ENCODE measurements around the gene LIX1. TPM values are rescaled to one million over a fixed set of nuclear protein-coding genes. Genes with fewer than 3 reads are reported as not detected.
"Not testable (repeated sequence)": the region's sequence is repeated elsewhere in the genome, so short reads cannot be mapped to it uniquely, and the experiment has no call there.

LIX1 gene
- total RNA-seq, 2 donors from 2014 or later = not detected

DNA sequence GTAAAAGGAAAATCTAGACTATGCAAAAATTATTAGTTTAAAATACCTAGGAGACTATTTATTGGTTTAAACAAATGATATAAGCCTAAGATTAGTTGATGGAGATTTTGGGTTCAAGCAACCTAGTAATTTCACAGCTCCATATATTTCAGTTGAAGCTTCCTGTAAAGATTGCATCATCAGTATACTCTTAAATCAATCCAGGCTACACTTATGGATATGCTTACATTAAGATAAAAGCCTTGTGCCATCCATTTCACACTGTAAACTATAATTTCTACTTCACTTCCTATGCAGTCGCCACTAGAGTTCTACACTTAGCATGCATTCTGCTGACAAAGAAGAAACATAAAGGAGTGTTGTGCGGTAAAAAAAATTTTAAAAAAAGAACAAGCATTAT lies 7.3 kb upstream of the LIX1 start:
- intact Hi-C loops (cut with DNase I) = no loop called here
- DNase-seq (ENCODE audit: low spot score) = no peak

DNA sequence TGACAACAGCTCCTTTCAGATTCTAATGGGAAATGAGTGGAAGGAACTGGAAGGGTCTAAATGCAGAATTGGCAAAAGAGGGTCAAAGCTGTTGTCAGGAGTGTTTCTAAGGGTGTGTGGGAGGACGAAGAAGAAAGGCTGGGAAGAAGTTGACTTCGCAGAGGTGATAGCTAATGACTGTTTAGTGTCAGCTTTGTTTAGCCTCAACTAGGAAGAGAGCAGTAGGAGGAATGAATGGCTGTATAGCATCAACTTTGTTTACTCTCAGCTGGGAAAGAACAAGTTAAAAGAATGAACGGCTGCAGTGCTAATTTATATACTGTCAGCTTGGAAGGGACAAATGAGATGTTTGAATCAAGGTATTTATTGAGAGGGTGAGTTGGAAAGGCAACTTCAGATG lies 5.9 kb upstream of the LIX1 start:
- intact Hi-C loops (cut with DNase I) = no loop called here
- DNase-seq (ENCODE audit: low spot score) = no peak

GRCh38 chr5:97143704-97144103 lies 1.3 kb upstream of the LIX1 start:
- intact Hi-C loops (cut with DNase I) = no loop called here
- no peak for DNase-seq (ENCODE audit: low spot score)

DNA sequence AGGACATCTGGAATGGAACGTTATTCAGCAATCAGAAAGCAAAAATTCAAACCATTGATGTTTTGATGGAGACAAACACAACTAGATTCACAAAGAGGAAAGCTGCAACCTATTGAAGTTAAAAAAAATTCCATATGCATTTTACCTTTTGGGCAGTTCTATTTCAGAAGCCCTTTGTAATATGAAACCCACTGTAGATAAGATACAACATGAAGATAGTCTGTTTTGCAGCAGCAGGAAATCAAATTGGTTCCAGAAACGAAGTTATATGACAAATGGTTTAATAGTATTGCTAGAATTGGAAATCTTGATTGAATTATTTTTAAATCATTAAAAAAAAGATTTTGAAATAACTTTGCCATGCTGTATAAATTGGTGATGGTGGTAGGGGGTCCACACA lies 872 bp downstream of the LIX1 start:
- DNase-seq (ENCODE audit: low spot score) = no peak
- intact Hi-C loops (cut with DNase I) = no loop called here

- intact Hi-C loops (cut with DNase I) = no loop called here
- no peak for DNase-seq (ENCODE audit: low spot score)
Measured at GRCh38 chr5:97141031-97141430, 1.4 kb downstream of the LIX1 start.

- DNase-seq (ENCODE audit: low spot score); intact Hi-C loops (cut with DNase I): not testable (repeated sequence)
Measured at GRCh38 chr5:97140250-97140649, 2.2 kb downstream of the LIX1 start.

GRCh38 chr5:97136475-97136874 lies 5.9 kb downstream of the LIX1 start:
- intact Hi-C loops (cut with DNase I) = no loop called here
- no peak for DNase-seq (ENCODE audit: low spot score)

DNA sequence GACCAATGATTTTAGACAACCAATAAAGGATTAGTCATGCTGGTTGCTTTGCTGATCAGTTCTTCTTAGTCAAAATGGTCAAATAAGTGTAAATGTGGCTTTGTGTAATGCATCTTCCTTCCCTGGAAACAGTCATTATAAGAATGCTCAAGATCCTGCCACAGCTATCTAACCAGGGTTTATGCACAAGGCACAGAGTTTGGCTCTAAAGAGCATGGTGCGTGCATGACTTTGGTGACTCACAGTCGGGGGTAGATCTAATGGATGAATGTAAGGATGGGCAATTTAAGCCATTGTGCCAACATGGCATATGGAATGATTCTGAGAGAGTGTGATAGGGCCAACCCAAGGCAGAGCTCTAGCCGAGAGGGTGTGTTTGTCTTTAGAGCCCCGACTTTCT lies 6.5 kb downstream of the LIX1 start:
- intact Hi-C loops (cut with DNase I) = no loop called here
- no peak for DNase-seq (ENCODE audit: low spot score)

DNA sequence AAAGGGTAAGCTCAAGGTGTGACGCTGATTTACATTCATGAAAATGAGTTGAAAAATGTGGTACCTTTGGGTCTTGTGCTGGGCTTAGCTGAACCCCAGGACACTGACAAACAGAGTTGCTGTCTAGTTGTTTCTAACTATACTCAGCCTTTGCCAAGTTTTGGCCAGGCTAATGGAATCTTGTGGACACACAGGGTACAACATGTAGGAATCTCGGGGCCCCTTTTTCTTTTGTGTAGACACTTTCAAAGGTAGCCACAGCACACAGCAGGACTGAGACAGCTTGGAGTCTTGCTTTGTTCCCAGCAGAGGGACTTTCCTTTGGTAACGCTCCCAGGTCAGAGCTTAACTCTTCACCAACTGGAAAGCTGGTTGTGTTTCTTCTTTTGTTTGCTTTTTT lies 7.8 kb downstream of the LIX1 start:
- intact Hi-C loops (cut with DNase I) = no loop called here
- no peak for DNase-seq (ENCODE audit: low spot score)

- intact Hi-C loops (cut with DNase I) = no loop called here
- no peak for DNase-seq (ENCODE audit: low spot score)
Measured at GRCh38 chr5:97133101-97133500, 9.3 kb downstream of the LIX1 start.

DNA sequence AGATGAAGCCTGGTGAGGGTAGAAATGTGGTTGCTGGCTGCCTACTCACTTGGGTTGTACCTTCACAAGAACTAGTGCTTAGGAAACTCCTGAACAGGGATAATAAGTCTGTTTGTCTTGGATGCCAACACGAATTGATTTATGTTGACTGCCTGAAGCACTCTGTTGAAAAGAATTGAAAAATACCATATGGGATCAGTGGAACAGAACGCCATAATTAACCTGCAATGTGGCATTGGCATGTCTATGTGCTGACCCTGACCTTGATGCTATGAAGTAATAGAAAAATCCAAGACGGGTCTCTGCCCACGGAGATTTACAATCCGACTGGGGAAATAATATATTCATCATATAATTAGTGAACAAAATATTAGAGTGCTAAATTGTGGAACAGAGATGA lies 10.5 kb downstream of the LIX1 start:
- intact Hi-C loops (cut with DNase I) = no loop called here

DNA sequence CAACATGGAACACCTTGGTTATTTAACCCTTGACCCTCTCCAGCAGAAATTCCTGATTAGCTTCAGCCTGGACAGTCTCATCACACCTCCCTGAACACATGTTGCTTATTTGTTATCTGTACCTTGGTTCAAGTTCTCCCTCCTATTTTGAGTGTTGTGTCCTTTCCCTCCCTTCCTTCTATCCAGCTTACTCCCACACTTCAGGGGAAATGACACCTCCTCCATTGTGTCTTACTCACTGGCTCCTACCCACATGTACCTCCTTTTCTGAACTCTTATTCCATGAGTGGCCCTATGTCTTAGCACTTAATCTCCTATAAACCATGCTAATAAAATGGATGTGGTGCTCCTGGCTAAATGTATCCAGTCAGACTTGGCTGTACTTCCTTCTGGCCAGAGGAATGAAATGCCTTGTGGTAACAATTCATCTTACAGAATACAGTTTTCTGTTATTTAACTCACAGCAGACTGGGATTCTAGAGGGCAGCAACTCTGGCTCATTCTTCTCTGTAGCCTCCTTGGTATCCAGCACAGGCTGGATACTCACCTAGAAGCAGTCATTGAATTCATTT lies 11.2 kb downstream of the LIX1 start:
- no peak for DNase-seq (ENCODE audit: low spot score)
- intact Hi-C loops (cut with DNase I) = no loop called here

More for the DNA sequence above, 10.5 kb downstream of the LIX1 start:
- no peak for DNase-seq (ENCODE audit: low spot score)

DNA sequence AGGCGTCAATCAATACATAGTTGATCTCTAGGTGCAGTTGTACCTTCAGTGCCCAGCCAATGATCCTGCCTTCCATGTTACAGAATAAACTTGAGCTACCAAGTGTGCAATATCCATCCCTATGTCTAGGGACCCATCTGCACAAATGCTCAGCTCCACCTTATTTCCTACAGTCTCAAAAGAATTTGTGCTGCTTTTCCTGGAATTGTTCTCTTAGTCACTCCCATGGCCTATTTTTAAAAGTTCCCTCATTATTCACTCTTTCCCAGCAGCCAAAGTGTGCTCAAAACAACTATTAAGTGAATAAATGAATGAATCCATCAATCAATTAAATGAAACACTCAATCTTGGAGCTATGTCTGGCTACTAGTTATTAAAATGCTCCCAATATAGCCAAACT lies 14.7 kb downstream of the LIX1 start:
- intact Hi-C loops (cut with DNase I) = no loop called here
- no peak for DNase-seq (ENCODE audit: low spot score)

DNA sequence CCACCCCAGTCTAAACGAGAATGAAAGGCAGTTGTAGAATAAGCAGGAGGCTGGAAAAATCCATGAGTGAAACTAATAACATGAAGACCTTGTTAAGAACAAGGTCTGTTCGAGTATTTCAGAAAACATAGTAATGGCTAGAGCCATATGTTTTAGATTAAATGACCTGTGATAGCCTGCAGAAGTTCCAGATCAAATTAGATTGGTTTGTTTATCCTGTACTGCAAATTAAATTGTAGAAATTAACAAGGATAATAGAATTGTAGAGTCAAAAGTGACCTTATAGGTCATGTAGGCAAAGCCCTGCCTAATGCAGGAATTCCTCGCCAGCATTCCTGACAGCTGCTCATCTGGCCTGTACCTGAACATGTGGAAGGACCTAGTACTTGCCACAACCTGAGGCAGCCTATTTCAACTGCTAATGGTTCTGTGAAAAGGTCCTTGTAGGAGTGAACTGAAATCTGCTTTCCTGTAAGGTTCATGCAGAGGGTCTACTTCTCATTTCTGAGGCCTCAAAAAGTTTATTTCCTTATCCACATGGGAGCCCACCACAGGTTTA lies 17.2 kb downstream of the LIX1 start:
- intact Hi-C loops (cut with DNase I) = no loop called here
- no peak for DNase-seq (ENCODE audit: low spot score)

DNA sequence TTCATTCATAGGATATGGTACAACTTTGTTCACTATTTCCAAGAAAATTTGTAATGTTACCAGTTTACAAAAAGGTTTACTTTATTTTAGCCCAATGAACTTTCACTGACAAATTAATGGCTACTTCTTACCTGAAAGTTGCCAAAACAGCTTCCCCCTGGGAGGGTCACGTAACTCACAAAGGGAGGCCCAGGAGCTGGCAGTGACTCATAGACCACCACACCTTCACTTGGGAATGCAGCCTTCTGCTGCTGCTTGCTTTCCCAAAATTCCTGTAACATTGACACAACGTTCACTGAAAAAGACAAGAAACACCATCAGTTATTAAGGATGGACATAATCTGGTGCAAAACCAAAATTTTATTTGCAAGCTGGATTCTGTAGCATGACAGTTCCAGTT lies 18.1 kb downstream of the LIX1 start:
- intact Hi-C loops (cut with DNase I) = no loop called here
- DNase-seq (ENCODE audit: low spot score) = no peak

- DNase-seq (ENCODE audit: low spot score) = no peak
- intact Hi-C loops (cut with DNase I) = no loop called here
Measured at GRCh38 chr5:97121848-97122247, 20.6 kb downstream of the LIX1 start.

- DNase-seq (ENCODE audit: low spot score) = no peak
Measured at GRCh38 chr5:97120195-97120594, 22.2 kb downstream of the LIX1 start.

DNA sequence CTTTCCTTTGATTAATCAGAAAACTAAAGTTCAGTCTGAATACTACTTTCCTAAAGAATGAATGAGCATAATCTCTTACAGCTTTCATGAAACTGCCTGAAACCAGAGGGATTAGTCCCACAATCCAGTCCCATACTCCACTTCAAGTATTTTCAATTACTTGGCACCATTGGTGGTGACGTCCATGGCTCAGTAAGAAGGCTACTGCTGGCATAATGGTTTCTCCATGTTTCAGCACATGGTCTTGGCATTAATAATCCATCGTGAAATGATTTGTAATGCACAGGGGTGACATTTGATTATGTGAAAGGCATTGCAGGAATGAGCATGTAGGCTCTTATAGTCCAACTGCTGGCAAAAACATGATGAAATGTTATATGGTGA lies 23.4 kb downstream of the LIX1 start:
- intact Hi-C loops (cut with DNase I) = no loop called here
- DNase-seq (ENCODE audit: low spot score) = no peak

More at GRCh38 chr5:97120195-97120594, 22.2 kb downstream of the LIX1 start:
- intact Hi-C loops (cut with DNase I) = no loop called here

GRCh38 chr5:97118261-97119006 lies 24.0 kb downstream of the LIX1 start:
- DNase-seq (ENCODE audit: low spot score) = no peak
- intact Hi-C loops (cut with DNase I) = no loop called here

DNA sequence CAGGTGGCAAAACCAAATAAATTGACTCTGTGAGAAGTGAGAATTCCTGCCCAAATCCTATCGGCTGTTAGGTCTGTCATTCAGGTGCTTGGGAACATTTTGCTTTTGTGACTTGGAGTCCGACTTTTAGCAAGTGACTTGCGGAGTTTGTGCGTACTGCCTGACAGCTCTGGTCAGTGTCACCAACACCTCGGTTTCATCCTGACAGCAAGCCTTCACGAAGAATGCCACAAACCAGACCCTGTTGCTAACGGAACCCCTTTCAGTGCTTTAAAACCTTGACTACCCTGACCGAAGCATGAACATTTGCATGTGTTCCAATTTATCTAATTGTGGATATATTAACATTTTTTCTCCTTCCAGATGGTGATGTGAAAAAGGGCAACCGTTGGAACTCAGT lies 26.5 kb downstream of the LIX1 start:
- DNase-seq (ENCODE audit: low spot score) = no peak
- intact Hi-C loops (cut with DNase I) = no loop called here

GRCh38 chr5:97112230-97112629 lies 30.2 kb downstream of the LIX1 start:
- intact Hi-C loops (cut with DNase I) = no loop called here
- no peak for DNase-seq (ENCODE audit: low spot score)
